NT2/D1 (cell line): ENCODE data around the gene PPFIA1.

ENCODE experiments used
- SUZ12 ChIP-seq: IDR thresholded peaks from 2 replicates; pipeline ENCODE4 v1.6.1; 2011; ENCODE audit not compliant: insufficient read length, insufficient read depth; ENCODE audit errors: extremely low read depth
- ZNF274 ChIP-seq: IDR thresholded peaks from 2 replicates; pipeline ENCODE4 v1.6.1; 2011; ENCODE audit warnings: mild to moderate bottlenecking, low read depth, low read length

- no peak for TF ChIP-seq ZNF274
- no peak for TF ChIP-seq SUZ12
Measured at GRCh38 chr11:70281156-70281609, 10.7 kb downstream of the PPFIA1 start.
